ENCODE data around the gene GDPD4.

GDPD4 gene

DNA sequence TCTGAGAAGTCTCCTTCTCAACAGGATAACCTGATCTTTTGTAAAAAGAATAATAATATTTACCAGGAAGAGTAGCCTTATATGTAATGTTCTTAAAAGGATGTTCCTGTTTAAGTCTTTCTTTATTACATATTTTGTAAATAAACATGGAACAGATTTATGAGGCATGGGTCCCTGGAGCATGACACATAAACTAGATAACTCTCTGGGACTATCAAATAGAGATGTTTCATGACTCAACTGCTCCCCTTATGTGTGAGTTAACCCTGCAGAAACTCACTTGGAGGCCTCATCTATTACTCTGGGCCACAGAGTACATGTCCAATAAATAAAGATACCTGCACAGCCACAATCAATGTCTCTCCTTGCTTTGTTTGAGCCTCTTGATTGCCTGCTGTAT, 64.6 kb downstream of the GDPD4 start:
- DNase-seq (ENCODE audit: low read depth), result no peak

DNA sequence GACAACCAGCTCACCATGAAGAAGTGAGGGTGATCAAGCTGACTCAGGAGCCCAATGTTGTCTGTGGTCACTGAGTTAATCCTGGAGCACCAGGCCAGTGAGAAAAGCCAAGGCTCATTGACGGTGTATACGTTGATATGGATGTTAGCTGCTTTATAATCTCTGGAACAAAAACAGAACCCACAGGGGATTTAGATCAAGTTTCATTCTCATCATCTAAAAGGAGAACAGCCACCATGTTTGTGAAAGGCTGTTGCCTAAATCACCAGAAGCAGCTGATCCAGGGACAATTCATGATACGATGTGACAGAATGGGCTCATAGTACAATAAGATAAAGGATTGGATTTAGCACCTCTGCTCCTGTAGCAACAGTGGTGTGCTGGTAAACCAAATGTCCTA, 68.5 kb downstream of the GDPD4 start:
- DNase-seq (ENCODE audit: low read depth), result no peak

DNA sequence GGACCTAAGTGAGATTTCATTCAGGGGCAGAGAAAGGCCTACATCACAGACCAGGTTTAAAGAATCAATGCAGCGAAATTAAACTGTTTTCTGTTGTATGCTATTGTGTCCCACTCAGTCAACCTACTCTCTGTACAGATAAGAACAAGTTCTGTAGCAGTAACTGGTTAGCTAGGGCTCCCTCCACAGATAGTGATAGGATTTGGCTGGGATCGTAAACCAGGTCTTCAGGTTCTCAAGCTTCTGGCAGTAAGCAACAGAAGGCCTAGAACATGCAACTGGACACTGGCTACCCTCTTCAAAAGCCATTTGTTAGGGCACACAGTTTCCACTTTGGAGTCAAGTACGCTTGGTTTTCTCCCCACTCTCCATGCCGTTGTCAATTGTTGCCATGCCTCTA, 69.2 kb downstream of the GDPD4 start:
- DNase-seq (ENCODE audit: low read depth), result no peak

- DNase-seq (ENCODE audit: low read depth), result no peak
These were observed 69.7 kb downstream of the GDPD4 start for GRCh38 chr11:77231800-77232199.

- no peak for DNase-seq (ENCODE audit: low read depth)
These were observed 70.4 kb downstream of the GDPD4 start for GRCh38 chr11:77230878-77231605.

- no peak for DNase-seq (ENCODE audit: low read depth)
These were observed 77.7 kb downstream of the GDPD4 start for GRCh38 chr11:77223797-77224196.

DNA sequence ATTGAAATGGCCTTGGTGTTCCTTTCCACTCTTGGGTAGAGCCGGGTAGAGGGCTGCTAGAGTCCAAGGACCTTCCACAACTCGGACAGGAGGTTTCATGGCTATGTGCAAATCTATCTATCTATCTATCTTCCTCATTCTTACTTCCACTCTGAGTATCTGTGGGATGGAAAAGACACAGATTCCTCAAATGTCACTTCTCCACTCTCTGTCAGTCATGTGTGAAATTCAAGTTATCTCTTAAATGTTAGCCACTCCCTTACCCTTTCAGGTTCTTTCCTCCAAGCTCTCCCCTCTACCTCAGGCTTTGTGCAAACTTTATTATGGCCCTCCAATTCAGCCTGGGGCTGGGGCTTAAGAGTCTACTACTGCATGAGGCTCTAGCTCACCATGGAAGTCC, 84.3 kb downstream of the GDPD4 start:
- no peak for DNase-seq (ENCODE audit: low read depth)

DNA sequence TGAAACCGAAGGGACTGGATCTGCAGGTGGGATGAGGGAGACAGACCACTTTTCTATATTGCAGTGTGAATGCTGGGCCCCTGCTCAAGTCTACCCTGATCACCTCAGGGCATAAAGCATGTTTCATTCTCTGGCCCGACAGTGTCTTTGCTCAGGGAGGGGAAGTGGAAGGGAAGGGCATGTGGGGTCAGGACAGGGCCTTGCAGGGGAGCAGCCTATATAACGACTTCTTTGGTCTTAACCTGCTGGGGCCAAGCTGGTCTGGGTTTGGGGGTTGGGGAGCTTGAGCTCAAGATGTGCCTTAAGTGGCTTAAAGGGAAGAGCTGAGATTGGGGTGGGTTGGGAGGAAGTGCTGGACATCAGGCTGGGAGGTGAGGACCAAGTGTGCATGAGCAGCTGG, 86.4 kb downstream of the GDPD4 start:
- no peak for DNase-seq (ENCODE audit: low read depth)

DNA sequence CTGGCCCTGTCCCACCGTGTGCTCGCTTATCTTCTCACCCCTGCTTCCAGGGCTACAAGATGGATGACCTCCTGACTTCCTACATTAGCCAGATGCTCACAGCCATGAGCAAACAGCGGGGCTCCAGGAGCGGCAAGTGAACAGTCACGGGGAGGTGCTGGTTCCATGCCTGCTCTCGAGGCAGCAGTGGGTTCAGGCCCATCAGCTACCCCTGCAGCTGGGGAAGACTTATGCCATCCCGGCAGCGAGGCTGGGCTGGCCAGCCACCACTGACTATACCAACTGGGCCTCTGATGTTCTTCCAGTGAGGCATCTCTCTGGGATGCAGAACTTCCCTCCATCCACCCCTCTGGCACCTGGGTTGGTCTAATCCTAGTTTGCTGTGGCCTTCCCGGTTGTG, 86.9 kb downstream of the GDPD4 start:
- no peak for DNase-seq (ENCODE audit: low read depth)

GRCh38 chr11:77213589-77214428, 87.7 kb downstream of the GDPD4 start:
- DNase-seq (ENCODE audit: low read depth), result no peak

DNA sequence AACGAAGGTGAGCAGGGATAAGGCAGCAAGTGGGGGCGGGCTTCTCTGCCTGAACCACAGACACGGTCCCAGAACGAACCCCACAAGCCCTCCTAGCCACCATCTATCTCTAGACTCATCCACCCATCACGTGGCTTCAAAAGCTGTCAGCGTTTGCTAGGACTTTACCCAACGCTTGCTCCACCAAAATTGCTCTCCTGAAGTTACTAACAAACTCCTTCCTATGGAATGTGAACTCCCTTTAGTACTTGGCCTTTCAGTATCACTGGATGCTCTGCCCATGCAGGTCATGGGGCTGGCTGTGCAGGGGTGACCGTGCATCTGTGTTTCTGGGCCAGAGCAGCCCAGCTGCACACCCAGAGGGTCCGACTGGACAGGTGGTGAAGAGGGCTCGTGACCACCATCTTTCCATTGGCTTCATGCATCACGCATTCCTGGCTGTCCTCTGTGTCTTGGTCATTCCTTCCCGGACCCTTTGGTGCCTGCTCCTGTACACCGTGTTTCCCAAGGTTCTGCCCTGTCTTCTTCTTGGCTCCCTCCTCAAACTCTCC, 88.4 kb downstream of the GDPD4 start:
- DNase-seq (ENCODE audit: low read depth), result no peak

GRCh38 chr11:77212314-77213007, 89.0 kb downstream of the GDPD4 start:
- no peak for DNase-seq (ENCODE audit: low read depth)

GRCh38 chr11:77211594-77212251, 89.8 kb downstream of the GDPD4 start:
- DNase-seq (ENCODE audit: low read depth), result no peak

GRCh38 chr11:77211040-77211451, 90.4 kb downstream of the GDPD4 start:
- DNase-seq (ENCODE audit: low read depth), result no peak

GRCh38 chr11:77209663-77210062, 91.8 kb downstream of the GDPD4 start:
- DNase-seq (ENCODE audit: low read depth), result no peak

DNA sequence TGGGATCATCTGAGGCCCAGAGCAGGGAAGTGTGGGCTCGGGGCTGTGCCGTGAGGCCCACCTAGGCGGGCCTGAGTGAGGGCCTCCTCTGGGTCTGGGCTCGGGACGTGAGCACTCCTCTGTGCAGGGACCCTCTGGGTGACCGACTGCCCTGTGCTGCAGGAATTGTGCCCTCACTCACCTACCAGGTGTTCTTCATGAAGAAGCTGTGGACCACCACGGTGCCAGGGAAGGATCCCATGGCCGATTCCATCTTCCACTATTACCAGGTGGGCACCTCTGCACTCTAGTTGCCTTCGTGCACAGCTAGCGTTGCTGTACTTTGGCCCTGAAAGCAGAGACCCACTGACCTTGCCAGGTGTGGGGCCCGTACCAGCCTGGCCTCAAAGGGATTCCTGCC, 93.0 kb downstream of the GDPD4 start:
- DNase-seq (ENCODE audit: low read depth), result no peak

DNA sequence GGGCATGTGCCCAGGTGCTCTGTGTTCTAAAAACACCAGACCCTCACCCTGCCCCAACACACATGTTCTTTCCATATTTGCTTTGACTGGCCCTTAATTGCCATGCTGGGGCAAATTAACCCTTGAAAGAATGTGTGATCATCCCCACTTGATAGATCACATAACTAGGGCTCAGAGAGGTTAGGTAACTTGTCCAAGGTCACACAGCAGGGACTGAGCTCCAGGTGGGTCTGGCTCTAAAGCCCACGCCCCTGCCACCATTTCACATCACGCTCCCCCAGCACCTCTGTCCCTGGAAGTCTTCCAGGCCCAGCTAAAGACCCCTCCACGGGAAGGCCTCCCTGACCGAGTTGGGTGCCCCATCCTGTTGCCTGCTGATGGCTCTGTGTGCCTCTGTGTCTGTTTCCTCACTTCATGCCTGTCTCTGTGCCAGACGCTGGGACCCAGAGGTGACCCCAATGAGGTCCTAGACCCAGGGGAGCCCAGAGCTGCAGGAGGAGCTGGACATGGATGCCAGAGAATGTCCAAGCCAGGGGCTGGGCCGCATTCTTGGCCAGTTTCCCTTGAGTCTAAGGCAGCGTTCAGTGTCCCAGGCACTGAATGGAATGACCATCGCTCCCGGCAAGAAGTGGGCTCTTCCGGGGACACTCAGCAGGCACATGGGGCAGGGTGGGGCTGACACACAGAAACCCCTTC, 93.7 kb downstream of the GDPD4 start:
- DNase-seq (ENCODE audit: low read depth), result no peak

DNA sequence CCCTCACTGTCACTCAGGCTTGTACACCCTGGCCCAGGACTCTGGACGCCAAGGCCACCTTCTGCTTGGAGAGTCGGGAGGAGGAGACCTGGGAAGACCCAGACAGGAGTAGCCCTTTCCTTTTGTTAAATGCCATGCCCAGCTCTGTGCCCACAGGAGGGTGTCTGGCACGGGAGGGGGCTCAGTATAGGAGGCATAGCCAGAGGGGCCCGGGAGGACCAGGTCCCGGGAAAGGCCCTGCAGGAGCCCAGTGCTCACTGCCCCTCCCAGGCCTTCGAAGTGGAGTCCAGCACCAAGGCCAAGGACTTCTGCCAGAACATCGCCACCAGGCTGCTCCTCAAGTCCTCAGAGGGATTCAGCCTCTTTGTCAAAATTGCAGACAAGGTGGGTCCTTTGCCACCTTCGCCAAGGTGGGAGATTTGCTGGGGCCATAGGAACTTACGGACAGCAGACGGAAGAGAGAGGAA, 94.4 kb downstream of the GDPD4 start:
- DNase-seq (ENCODE audit: low read depth), result no peak

GRCh38 chr11:77206264-77207018, 95.0 kb downstream of the GDPD4 start:
- DNase-seq (ENCODE audit: low read depth), result no peak

DNA sequence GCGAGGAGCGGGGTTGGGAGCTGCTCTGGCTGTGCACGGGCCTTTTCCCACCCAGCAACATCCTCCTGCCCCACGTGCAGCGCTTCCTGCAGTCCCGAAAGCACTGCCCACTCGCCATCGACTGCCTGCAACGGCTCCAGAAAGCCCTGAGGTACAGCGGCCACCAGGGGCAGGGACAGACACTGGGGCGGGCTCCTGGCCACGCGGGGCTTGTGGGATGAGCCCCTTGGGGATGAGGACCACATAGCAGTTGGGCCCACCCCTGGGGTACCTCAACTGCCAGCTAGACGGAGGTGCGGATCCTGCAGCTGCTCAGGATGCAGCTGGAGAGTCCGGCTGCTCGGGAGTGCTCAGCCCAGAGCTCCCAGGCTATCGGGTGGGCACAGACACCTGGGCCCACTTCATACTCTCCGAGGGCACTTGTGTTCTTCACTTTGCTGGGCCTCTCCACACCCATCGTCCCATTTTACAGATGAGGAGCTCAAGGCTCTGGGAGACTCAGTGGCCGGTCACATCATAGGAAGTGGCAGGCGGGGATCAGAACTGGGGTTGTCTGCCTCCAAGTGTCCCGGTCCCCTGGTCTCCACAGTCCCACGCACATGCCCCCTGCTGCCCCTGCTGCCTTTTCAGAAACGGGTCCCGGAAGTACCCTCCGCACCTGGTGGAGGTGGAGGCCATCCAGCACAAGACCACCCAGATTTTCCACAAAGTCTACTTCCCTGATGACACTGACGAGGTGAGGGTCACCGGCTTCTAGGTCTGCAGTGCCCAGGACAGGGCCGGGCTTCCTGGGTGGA, 95.8 kb downstream of the GDPD4 start:
- no peak for DNase-seq (ENCODE audit: low read depth)
